ENCODE data around the gene PSMG3.

Gene PSMG3

GRCh38 chr7:1534330-1535099 is 35.3 kb downstream of the PSMG3 start:
- DNase-seq (ENCODE audit: extremely low read depth, low read depth), result no peak

DNA sequence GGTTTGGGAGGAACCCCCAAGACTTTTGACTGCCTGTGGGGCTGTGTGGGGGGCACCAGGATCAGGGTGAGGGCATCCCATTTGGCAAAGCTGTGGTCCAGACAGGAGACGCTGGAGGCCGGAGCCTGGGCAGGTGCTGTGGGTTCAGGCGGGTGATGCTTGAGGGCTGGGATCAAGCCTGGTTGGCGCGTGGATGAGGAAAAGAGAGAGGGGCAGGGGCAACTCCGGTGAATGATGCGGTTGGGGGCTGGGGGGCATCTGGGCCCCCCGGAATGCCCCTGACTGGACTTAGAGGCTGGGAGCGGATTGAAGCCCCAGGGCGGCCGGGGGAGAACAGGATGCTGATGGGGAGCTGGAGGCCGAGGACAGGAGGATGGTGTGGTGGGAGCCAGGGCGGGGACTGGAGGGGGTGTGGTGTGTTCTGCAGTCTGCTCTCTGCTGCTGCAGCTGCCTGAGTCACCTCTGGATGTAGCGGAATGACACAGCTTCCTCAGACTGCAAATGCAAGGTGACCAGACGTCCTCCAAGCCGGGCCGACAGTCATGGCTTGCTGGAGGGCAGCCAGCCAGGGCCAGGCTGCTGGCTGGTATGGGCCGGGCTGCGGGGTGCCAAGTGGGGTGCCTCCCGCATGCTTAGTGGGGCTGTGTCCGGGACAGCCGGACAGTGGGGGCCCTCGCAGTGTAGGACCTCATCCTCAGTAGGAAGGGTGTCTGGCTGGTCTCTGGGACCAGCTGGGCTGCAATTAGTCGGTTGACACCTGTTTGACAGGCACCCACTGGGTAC is 36.1 kb downstream of the PSMG3 start:
- peak; percentile 41 for DNase-seq (ENCODE audit: extremely low read depth, low read depth)
- TF ChIP-seq, protein P1, sequence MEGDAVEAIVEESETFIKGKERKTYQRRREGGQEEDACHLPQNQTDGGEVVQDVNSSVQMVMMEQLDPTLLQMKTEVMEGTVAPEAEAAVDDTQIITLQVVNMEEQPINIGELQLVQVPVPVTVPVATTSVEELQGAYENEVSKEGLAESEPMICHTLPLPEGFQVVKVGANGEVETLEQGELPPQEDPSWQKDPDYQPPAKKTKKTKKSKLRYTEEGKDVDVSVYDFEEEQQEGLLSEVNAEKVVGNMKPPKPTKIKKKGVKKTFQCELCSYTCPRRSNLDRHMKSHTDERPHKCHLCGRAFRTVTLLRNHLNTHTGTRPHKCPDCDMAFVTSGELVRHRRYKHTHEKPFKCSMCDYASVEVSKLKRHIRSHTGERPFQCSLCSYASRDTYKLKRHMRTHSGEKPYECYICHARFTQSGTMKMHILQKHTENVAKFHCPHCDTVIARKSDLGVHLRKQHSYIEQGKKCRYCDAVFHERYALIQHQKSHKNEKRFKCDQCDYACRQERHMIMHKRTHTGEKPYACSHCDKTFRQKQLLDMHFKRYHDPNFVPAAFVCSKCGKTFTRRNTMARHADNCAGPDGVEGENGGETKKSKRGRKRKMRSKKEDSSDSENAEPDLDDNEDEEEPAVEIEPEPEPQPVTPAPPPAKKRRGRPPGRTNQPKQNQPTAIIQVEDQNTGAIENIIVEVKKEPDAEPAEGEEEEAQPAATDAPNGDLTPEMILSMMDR (IDR thresholded peaks at IDR 0.05; ENCODE audit: low read depth, low read length), result no peak

More at GRCh38 chr7:1534330-1535099, 35.3 kb downstream of the PSMG3 start:
- TF ChIP-seq, protein P1 (IDR thresholded peaks at IDR 0.05; ENCODE audit: low read depth, low read length), result no peak

GRCh38 chr7:1533255-1533546 is 36.6 kb downstream of the PSMG3 start:
- no peak for DNase-seq (ENCODE audit: extremely low read depth, low read depth)
- TF ChIP-seq, protein P1 (IDR thresholded peaks at IDR 0.05; ENCODE audit: low read depth, low read length), result no peak

GRCh38 chr7:1532456-1533254 is 37.2 kb downstream of the PSMG3 start:
- peak; percentile 70 for DNase-seq (ENCODE audit: extremely low read depth, low read depth)
- TF ChIP-seq, protein P1 (IDR thresholded peaks at IDR 0.05; ENCODE audit: low read depth, low read length), result no peak

- DNase-seq (ENCODE audit: extremely low read depth, low read depth), result no peak
- TF ChIP-seq, protein P1 (IDR thresholded peaks at IDR 0.05; ENCODE audit: low read depth, low read length), result no peak
Observed at GRCh38 chr7:1531979-1532455, 37.8 kb downstream of the PSMG3 start.

GRCh38 chr7:1531263-1531978 is 38.4 kb downstream of the PSMG3 start:
- no peak for DNase-seq (ENCODE audit: extremely low read depth, low read depth)
- TF ChIP-seq, protein P1 (IDR thresholded peaks at IDR 0.05; ENCODE audit: low read depth, low read length), result no peak
